ENCODE measurements around the gene IKZF2. TPM values are rescaled to one million over a fixed set of nuclear protein-coding genes. Genes with fewer than 3 reads are reported as not detected.

The IKZF2 gene
- total and polyA plus RNA-seq, 7 experiments from 2014 or later: 0.26 to 23.4 (median 6.1) TPM

DNA sequence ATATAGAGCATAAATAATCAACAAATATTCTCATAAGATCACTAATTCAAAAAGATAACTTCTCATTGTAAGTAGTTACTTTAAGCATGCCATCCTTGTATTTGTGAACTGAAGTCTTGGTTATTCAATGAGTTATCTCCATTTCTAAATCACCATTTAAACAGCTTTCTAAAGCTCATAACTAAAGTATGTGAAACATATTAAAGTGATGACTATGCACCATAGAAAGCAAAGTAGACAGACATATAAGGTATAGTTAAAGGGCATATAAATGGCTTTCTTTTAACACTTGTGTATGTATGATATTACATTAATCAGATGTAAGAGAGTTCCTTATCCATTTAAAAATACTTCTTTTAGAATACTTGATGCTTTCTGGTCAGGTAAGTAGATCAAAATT is 83.5 kb downstream of the IKZF2 start:
- ChIA-PET POLR2A (no interaction called here), CTCF (no interaction called here)
- Mint-ChIP-seq H3K27ac (no peak overlapping the region), H3K27me3 (peaks cover 0 to 6% (median 0%) of the 10 kb centered on the region in 5 donors), H3K4me3 (no peak overlapping the region), H3K4me1 (peaks cover 0 to 34% (median 7%) of the 10 kb centered on the region in 7 donors), H3K9me3 (peaks cover 0 to 4% (median 0%) of the 10 kb centered on the region in 11 donors), H3K36me3 (no peaks in the 10 kb centered on the region)
- Histone ChIP-seq H3K27ac (ENCODE audit: low read depth, low read length) (no peak overlapping the region), H3K9me3 (ENCODE audit: control insufficient read depth in 2 of 3, low read length in 3 of 3) (no peaks in the 10 kb centered on the region), H3K4me3 (ENCODE audit: low read length) (no peak overlapping the region), H3K4me1 (ENCODE audit: control insufficient read depth in 2 of 2, insufficient read depth in 2 of 2, low read length in 2 of 2) (peaks cover 0 to 3% of the 10 kb centered on the region in 2 donors), H3K27me3 (ENCODE audit: control insufficient read depth in 2 of 2, insufficient read depth in 2 of 2, low read length in 2 of 2) (no peaks in the 10 kb centered on the region), H3K36me3 (ENCODE audit: control insufficient read depth in 2 of 3, insufficient read depth in 3 of 3, low read length in 3 of 3) (no peaks in the 10 kb centered on the region)
- no peak for ATAC-seq
- no peak for DNase-seq
- intact Hi-C loops (cut with micrococcal nuclease): no loop called here

DNA sequence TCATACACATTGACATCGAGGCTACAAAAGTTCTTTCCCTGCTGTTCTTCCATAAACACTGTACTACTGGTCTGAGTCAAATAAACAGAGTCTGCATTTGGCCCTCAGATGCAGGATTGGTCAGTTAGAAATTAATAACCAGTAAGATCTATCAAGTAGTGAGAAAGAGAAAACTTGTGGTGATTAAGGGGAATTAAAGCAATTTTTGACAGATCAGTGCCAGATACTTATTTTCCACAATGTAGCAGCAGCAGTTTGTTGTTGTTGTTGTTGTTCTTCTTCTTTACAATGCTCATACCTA is 85.0 kb downstream of the IKZF2 start:
- Mint-ChIP-seq H3K36me3 (no peaks in the 10 kb centered on the region), H3K27ac (no peak overlapping the region), H3K4me1 (peaks cover 0 to 34% (median 7%) of the 10 kb centered on the region in 7 donors), H3K9me3 (peaks cover 0 to 4% (median 0%) of the 10 kb centered on the region in 11 donors), H3K27me3 (peaks cover 0 to 6% (median 0%) of the 10 kb centered on the region in 5 donors), H3K4me3 (peak overlapping the region in 8 of 10 donors; percentile 17 to 83 (median 62))
- DNase-seq (no peak), ATAC-seq (no peak)
- POLR2A ChIA-PET: no interaction called here
- CTCF ChIA-PET: no interaction called here
- H3K9me3 ChIP-seq (ENCODE audit: control insufficient read depth in 2 of 3, low read length in 3 of 3): no peaks in the 10 kb centered on the region
- no peaks in the 10 kb centered on the region for H3K27me3 ChIP-seq (ENCODE audit: control insufficient read depth in 2 of 2, insufficient read depth in 2 of 2, low read length in 2 of 2)
- no peak overlapping the region for H3K4me3 ChIP-seq (ENCODE audit: low read length)
- H3K4me1 ChIP-seq (ENCODE audit: control insufficient read depth in 2 of 2, insufficient read depth in 2 of 2, low read length in 2 of 2): peaks cover 0 to 3% of the 10 kb centered on the region in 2 donors
- no peak overlapping the region for H3K27ac ChIP-seq (ENCODE audit: low read depth, low read length)
- no peaks in the 10 kb centered on the region for H3K36me3 ChIP-seq (ENCODE audit: control insufficient read depth in 2 of 3, insufficient read depth in 3 of 3, low read length in 3 of 3)
- intact Hi-C loops (cut with micrococcal nuclease): no loop called here

DNA sequence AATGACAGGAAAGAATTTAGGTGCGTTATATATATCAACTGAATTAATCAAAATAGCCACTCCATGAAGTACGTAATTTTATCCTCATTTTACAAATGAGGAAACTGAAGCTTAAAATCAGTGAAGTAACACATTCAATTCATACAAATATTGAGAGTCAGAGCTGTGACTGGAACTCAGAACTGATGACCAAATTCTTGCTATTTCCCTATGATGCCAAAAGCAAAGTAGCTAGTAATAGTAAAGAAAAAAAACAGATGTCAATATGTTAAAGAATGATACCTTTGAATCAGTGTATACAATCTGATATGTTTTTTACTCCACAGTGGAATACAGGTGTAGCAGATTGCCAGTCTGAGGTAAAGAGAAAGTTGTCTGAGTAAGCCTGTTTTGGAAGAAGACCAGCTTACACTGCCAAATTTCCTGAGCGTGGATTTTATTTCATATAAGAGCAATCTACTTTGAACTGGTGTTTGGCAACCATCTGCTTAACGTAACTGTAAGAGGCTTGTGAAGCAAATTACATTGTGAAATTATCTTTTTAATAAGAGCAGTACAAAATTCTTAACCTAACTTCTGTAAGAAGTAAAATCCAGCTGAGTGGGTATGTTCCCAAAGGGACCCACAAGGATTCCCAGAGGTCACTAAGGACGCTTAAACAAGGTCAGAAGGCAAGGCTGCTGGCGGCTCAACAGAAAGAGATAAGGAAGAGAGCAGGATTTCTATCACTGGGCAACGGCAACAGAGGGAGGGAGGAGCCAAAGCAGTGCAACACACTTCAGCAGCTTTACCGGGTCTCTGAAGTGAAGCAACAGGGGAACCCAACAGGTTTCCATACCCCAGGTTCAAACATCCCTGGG is 85.6 kb downstream of the IKZF2 start:
- ATAC-seq (peak; percentile 55), DNase-seq (peak in 3 of 9 donors; percentile 4 to 12 (median 7))
- Histone ChIP-seq H3K27me3 (ENCODE audit: control insufficient read depth in 2 of 2, insufficient read depth in 2 of 2, low read length in 2 of 2) (no peaks in the 10 kb centered on the region), H3K9me3 (ENCODE audit: control insufficient read depth in 2 of 3, low read length in 3 of 3) (no peaks in the 10 kb centered on the region), H3K4me3 (ENCODE audit: low read length) (no peak overlapping the region), H3K27ac (ENCODE audit: low read depth, low read length) (no peak overlapping the region), H3K4me1 (ENCODE audit: control insufficient read depth in 2 of 2, insufficient read depth in 2 of 2, low read length in 2 of 2) (peaks cover 0 to 3% of the 10 kb centered on the region in 2 donors), H3K36me3 (ENCODE audit: control insufficient read depth in 2 of 3, insufficient read depth in 3 of 3, low read length in 3 of 3) (no peaks in the 10 kb centered on the region)
- ChIA-PET CTCF (no interaction called here), POLR2A (no interaction called here)
- no peaks in the 10 kb centered on the region for H3K36me3 Mint-ChIP-seq
- peak overlapping the region in 2 of 9 donors; percentile 51 to 61 for H3K27ac Mint-ChIP-seq
- H3K27me3 Mint-ChIP-seq: peaks cover 0 to 6% (median 0%) of the 10 kb centered on the region in 5 donors
- peak overlapping the region in 9 of 10 donors; percentile 15 to 83 (median 63) for H3K4me3 Mint-ChIP-seq
- intact Hi-C loops (cut with micrococcal nuclease): no loop called here
- H3K9me3 Mint-ChIP-seq: peaks cover 0 to 4% (median 0%) of the 10 kb centered on the region in 11 donors
- H3K4me1 Mint-ChIP-seq: peaks cover 0 to 34% (median 7%) of the 10 kb centered on the region in 7 donors

DNA sequence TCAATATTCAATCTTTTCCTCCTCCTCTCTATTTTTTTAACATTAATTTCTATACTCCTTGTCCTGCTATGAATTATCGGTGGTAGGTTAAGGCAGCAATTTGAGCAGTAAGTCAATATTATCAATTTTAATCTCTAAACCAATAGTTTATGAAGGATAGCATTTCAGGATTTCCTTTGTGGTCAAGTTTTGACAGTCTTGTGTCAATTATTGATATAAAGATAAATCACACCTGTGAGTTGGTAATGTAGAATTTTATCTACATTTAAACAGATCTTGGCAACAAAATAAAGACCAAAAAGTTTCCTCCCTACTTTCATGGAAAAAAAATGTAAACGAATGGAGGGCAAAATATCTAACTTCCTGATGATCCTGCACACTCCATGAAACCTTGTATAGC is 87.3 kb downstream of the IKZF2 start:
- Mint-ChIP-seq H3K27ac (no peak overlapping the region), H3K9me3 (peaks cover 0 to 4% (median 0%) of the 10 kb centered on the region in 11 donors), H3K4me3 (no peak overlapping the region), H3K27me3 (peaks cover 0 to 6% (median 0%) of the 10 kb centered on the region in 5 donors), H3K4me1 (peaks cover 0 to 22% (median 7%) of the 10 kb centered on the region in 7 donors), H3K36me3 (no peaks in the 10 kb centered on the region)
- H3K9me3 ChIP-seq (ENCODE audit: control insufficient read depth in 2 of 3, low read length in 3 of 3): no peaks in the 10 kb centered on the region
- DNase-seq: no peak
- H3K27me3 ChIP-seq (ENCODE audit: control insufficient read depth in 2 of 2, insufficient read depth in 2 of 2, low read length in 2 of 2): no peaks in the 10 kb centered on the region
- no peak overlapping the region for H3K27ac ChIP-seq (ENCODE audit: low read depth, low read length)
- CTCF ChIA-PET: no interaction called here
- peaks cover 0 to 3% of the 10 kb centered on the region in 2 donors for H3K4me1 ChIP-seq (ENCODE audit: control insufficient read depth in 2 of 2, insufficient read depth in 2 of 2, low read length in 2 of 2)
- intact Hi-C loops (cut with micrococcal nuclease): no loop called here
- no peak for ATAC-seq
- POLR2A ChIA-PET: no interaction called here
- no peaks in the 10 kb centered on the region for H3K36me3 ChIP-seq (ENCODE audit: control insufficient read depth in 2 of 3, insufficient read depth in 3 of 3, low read length in 3 of 3)
- H3K4me3 ChIP-seq (ENCODE audit: low read length): no peak overlapping the region

DNA sequence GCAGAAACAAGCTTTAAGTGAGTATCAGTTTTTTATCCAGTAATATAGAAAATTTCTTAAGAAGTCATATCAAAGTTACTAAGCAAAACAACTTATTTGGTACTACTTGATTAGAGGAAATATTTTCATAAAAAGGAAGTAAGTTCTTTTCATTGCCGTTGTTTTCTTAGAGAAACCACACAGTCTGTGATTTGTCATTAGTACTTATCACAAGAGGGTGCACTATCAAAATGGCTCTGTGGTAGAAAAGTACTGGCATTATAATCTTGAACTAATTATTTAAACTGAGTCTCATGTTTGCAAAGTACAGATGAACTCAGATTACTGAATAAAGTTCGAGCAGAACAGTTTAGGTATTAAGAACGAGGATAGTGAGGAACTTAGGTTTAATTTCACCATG is 93.4 kb downstream of the IKZF2 start:
- DNase-seq (no peak), ATAC-seq (no peak)
- Mint-ChIP-seq H3K27me3 (no peaks in the 10 kb centered on the region), H3K4me1 (peaks cover 0 to 12% (median 0%) of the 10 kb centered on the region in 7 donors), H3K4me3 (peak overlapping the region in 1 of 10 donors; percentile 21), H3K36me3 (no peaks in the 10 kb centered on the region), H3K27ac (peak overlapping the region in 2 of 9 donors; percentile 23 to 54), H3K9me3 (peaks cover 0 to 5% (median 0%) of the 10 kb centered on the region in 11 donors)
- H3K36me3 ChIP-seq (ENCODE audit: control insufficient read depth in 2 of 3, insufficient read depth in 3 of 3, low read length in 3 of 3): no peaks in the 10 kb centered on the region
- H3K27ac ChIP-seq (ENCODE audit: low read depth, low read length): no peak overlapping the region
- intact Hi-C loops (cut with micrococcal nuclease): no loop called here
- H3K4me3 ChIP-seq (ENCODE audit: low read length): no peak overlapping the region
- POLR2A ChIA-PET: no interaction called here
- no peaks in the 10 kb centered on the region for H3K4me1 ChIP-seq (ENCODE audit: control insufficient read depth in 2 of 2, insufficient read depth in 2 of 2, low read length in 2 of 2)
- H3K9me3 ChIP-seq (ENCODE audit: control insufficient read depth in 2 of 3, low read length in 3 of 3): no peaks in the 10 kb centered on the region
- CTCF ChIA-PET: no interaction called here
- no peaks in the 10 kb centered on the region for H3K27me3 ChIP-seq (ENCODE audit: control insufficient read depth in 2 of 2, insufficient read depth in 2 of 2, low read length in 2 of 2)

DNA sequence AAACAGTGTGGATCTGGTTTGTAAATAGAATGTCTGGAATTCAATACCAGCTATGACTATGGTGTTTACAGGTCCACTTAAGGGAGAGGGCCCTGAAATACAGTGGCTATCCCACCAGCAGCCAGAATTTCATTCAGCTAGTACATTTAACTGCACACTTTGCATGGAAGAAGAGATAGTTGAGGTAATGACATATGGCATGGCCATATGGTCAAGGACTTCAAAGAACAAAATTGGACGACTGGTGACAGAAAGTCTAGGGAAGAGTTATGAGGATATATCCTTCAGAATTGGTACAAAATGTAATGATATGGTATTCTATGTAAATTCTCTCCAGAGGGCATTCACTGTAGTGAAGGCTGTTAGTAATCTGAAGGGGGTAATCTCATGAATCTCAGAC is 105.0 kb downstream of the IKZF2 start:
- H3K36me3 ChIP-seq (ENCODE audit: control insufficient read depth in 2 of 3, insufficient read depth in 3 of 3, low read length in 3 of 3): no peaks in the 10 kb centered on the region
- no peaks in the 10 kb centered on the region for H3K4me1 ChIP-seq (ENCODE audit: control insufficient read depth in 2 of 2, insufficient read depth in 2 of 2, low read length in 2 of 2)
- ATAC-seq: no peak
- no peaks in the 10 kb centered on the region for H3K27me3 ChIP-seq (ENCODE audit: control insufficient read depth in 2 of 2, insufficient read depth in 2 of 2, low read length in 2 of 2)
- H3K9me3 ChIP-seq (ENCODE audit: control insufficient read depth in 2 of 3, low read length in 3 of 3): no peaks in the 10 kb centered on the region
- intact Hi-C loops (cut with micrococcal nuclease): no loop called here
- Mint-ChIP-seq H3K9me3 (no peaks in the 10 kb centered on the region), H3K4me3 (no peak overlapping the region), H3K36me3 (peaks cover 0 to 5% (median 0%) of the 10 kb centered on the region in 5 donors), H3K27ac (no peak overlapping the region), H3K27me3 (no peaks in the 10 kb centered on the region), H3K4me1 (no peaks in the 10 kb centered on the region)
- CTCF ChIA-PET: no interaction called here
- no peak overlapping the region for H3K4me3 ChIP-seq (ENCODE audit: low read length)
- no peak for DNase-seq
- POLR2A ChIA-PET: no interaction called here
- H3K27ac ChIP-seq (ENCODE audit: low read depth, low read length): no peak overlapping the region

DNA sequence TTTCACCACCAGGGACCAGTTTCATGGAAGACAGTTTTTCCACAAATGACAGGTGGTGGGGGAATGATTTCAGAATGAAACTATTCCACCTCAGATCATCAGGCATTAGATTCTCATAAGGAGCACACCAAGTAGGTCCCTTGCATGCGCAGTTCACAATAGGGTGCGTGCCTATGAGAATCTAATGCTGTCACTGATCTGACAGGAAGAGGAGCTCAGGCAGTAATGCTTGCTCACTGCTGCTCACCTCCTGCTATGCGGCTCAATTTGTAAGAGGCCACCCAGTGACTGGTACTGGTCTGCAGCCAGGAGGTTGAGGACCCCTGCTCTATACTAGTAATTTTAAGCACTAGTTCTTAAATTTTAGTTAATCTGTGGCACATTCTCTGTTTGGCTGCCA is 107.8 kb downstream of the IKZF2 start:
- no peaks in the 10 kb centered on the region for H3K27me3 ChIP-seq (ENCODE audit: control insufficient read depth in 2 of 2, insufficient read depth in 2 of 2, low read length in 2 of 2)
- Mint-ChIP-seq H3K36me3 (peaks cover 0 to 5% (median 0%) of the 10 kb centered on the region in 5 donors), H3K27me3 (no peaks in the 10 kb centered on the region), H3K4me3 (no peak overlapping the region), H3K9me3 (no peaks in the 10 kb centered on the region), H3K27ac (no peak overlapping the region), H3K4me1 (no peaks in the 10 kb centered on the region)
- H3K4me1 ChIP-seq (ENCODE audit: control insufficient read depth in 2 of 2, insufficient read depth in 2 of 2, low read length in 2 of 2): no peaks in the 10 kb centered on the region
- intact Hi-C loops (cut with micrococcal nuclease): no loop called here
- no peak overlapping the region for H3K27ac ChIP-seq (ENCODE audit: low read depth, low read length)
- ATAC-seq: no peak
- no peaks in the 10 kb centered on the region for H3K36me3 ChIP-seq (ENCODE audit: control insufficient read depth in 2 of 3, insufficient read depth in 3 of 3, low read length in 3 of 3)
- no peaks in the 10 kb centered on the region for H3K9me3 ChIP-seq (ENCODE audit: control insufficient read depth in 2 of 3, low read length in 3 of 3)
- CTCF ChIA-PET: no interaction called here
- DNase-seq: no peak
- no peak overlapping the region for H3K4me3 ChIP-seq (ENCODE audit: low read length)
- POLR2A ChIA-PET: no interaction called here
